Loucy (cell line): ENCODE results near the gene RACK1.

Experiments
- H2AFZ ChIP-seq: fragments of 200-600 bp; sonication (generic); 2 replicates; pipeline ENCODE4 v1.6.0; 2016; ENCODE audit warnings: antibody characterized with exemption, mild to moderate bottlenecking, low read length, moderate library complexity
- H3F3A ChIP-seq: fragments of 200-600 bp; 2 replicates; pipeline ENCODE4 v1.6.0; 2016; ENCODE audit warnings: antibody characterized with exemption, low read depth, mild to moderate bottlenecking
- H3K27me3 ChIP-seq: fragments of 200-600 bp; sonication (generic); 2 replicates; pipeline ENCODE4 v1.6.1; 2014; ENCODE audit warnings: low read length, mild to moderate bottlenecking; ENCODE audit not compliant: insufficient read depth, poor library complexity, severe bottlenecking
- H3K36me3 ChIP-seq: fragments of 200-600 bp; sonication (generic); 2 replicates; pipeline ENCODE4 v1.6.1; 2016; ENCODE audit warnings: low read length; ENCODE audit not compliant: insufficient read depth
- H3K4me1 ChIP-seq: fragments of 200-600 bp; sonication (generic); 2 replicates; pipeline ENCODE4 v1.5.1; 2014; ENCODE audit warnings: low read length, mild to moderate bottlenecking; ENCODE audit not compliant: insufficient read depth, poor library complexity, severe bottlenecking
- H3K4me2 ChIP-seq: fragments of 200-600 bp; sonication (generic); 2 replicates; pipeline ENCODE4 v1.6.0; 2014; ENCODE audit warnings: antibody characterized with exemption, low read length, low read depth, mild to moderate bottlenecking; ENCODE audit not compliant: poor library complexity, severe bottlenecking
- H3K4me3 ChIP-seq: fragments of 200-600 bp; sonication (generic); 2 replicates; pipeline ENCODE4 v1.5.1; 2014; ENCODE audit warnings: low read length, mild to moderate bottlenecking, mixed read lengths; ENCODE audit not compliant: poor library complexity, severe bottlenecking
- H3K79me2 ChIP-seq: fragments of 200-600 bp; sonication (generic); 2 replicates; pipeline ENCODE4 v1.6.1; 2014; ENCODE audit warnings: low read length; ENCODE audit not compliant: insufficient read depth
- H3K9ac ChIP-seq: fragments of 200-600 bp; sonication (generic); 2 replicates; pipeline ENCODE4 v1.6.0; 2014; ENCODE audit warnings: mild to moderate bottlenecking, low read depth, low read length, moderate library complexity; ENCODE audit not compliant: poor library complexity, severe bottlenecking
- H3K9me2 ChIP-seq: fragments of 200-600 bp; sonication (generic); replicated peaks from 2 replicates; pipeline ENCODE4 v1.6.1; 2016; ENCODE audit warnings: low read depth, low read length, mixed read lengths
- H3K9me3 ChIP-seq: fragments of 200-600 bp; sonication (generic); 2 replicates; pipeline ENCODE4 v1.6.1; 2014; ENCODE audit warnings: mild to moderate bottlenecking, antibody characterized with exemption, low read length, low read depth; ENCODE audit not compliant: insufficient read depth
- H4K20me1 ChIP-seq: fragments of 200-600 bp; sonication (generic); 2 replicates; pipeline ENCODE4 v1.6.0; 2014; ENCODE audit warnings: antibody characterized with exemption, low read length, mild to moderate bottlenecking; ENCODE audit not compliant: insufficient read depth, poor library complexity, severe bottlenecking
- EZH2phosphoT487 ChIP-seq: fragments of 200-600 bp; IDR thresholded peaks from 2 replicates; pipeline ENCODE4 v1.6.1; 2018; ENCODE audit warnings: antibody characterized with exemption, mild to moderate bottlenecking, moderate library complexity, borderline replicate concordance
- TF ChIP-seq, protein P1 (sequence below): fragments of 200-600 bp; sonication (generic); conservative IDR thresholded peaks from 2 replicates; pipeline ENCODE4 v1.5.1; 2014; ENCODE audit warnings: mild to moderate bottlenecking, antibody characterized with exemption, low read length

RACK1 gene

DNA sequence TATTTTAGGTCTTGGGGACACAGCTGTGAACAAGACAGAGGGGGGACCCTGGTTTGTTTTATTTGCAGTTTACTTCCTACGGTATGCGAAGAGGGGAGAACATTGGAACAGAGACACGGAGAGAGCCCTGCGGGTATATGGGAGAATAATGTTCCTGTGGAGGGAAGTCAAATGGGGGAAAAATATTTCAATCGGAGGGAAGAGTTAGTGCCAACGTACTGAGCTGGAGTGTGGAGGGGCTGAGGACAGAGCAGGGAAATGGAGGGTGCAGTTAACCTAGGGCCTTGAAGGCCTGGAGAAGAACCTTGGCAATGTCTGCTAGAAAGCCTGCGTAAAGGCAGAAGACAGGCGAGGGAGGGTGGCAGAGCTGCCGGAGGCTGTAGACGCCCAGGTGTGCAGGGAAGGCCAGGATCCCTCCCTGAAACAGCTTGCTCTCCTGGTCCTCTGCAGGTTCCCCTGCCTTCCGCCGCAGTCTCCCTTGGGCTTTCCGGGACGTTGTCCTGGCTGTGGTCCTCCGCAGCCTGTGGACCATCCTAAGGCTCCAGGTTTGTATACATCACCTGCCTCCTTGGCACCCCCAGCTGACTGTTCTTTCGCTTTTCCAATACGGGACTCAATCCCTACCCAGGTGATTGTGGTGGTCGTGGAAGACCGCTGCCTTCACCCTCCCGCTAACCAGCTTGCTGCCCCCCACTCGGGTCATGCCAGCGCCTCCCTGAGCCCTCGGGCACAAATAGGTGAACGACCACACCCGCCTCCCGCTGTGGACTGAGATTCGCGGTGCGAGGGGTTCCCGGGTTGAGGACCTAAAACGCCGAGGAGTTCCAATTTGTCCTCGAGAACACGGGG lies 1.9 kb upstream of the RACK1 start:
- Histone ChIP-seq H3K9me3 (no peaks in the 10 kb centered on the region), H2AFZ (peak overlapping the region; percentile 90), H3K4me3 (peak overlapping the region; percentile 77), H3K4me2 (peak overlapping the region; percentile 86), H4K20me1 (peaks cover 35% of the 10 kb centered on the region), H3K36me3 (peaks cover 7% of the 10 kb centered on the region; the same call in 1 of the 2 replicates), H3K4me1 (peaks cover 13% of the 10 kb centered on the region), H3K9ac (peak overlapping the region; percentile 98), H3F3A (peaks cover 3% of the 10 kb centered on the region; the same call in 1 of the 2 replicates), H3K9me2 (no peaks in the 10 kb centered on the region), H3K27me3 (peaks cover 5% of the 10 kb centered on the region), H3K79me2 (peaks cover 84% of the 10 kb centered on the region)
- TF ChIP-seq, protein P1, sequence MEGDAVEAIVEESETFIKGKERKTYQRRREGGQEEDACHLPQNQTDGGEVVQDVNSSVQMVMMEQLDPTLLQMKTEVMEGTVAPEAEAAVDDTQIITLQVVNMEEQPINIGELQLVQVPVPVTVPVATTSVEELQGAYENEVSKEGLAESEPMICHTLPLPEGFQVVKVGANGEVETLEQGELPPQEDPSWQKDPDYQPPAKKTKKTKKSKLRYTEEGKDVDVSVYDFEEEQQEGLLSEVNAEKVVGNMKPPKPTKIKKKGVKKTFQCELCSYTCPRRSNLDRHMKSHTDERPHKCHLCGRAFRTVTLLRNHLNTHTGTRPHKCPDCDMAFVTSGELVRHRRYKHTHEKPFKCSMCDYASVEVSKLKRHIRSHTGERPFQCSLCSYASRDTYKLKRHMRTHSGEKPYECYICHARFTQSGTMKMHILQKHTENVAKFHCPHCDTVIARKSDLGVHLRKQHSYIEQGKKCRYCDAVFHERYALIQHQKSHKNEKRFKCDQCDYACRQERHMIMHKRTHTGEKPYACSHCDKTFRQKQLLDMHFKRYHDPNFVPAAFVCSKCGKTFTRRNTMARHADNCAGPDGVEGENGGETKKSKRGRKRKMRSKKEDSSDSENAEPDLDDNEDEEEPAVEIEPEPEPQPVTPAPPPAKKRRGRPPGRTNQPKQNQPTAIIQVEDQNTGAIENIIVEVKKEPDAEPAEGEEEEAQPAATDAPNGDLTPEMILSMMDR = no peak
- TF ChIP-seq EZH2phosphoT487 = no peak

DNA sequence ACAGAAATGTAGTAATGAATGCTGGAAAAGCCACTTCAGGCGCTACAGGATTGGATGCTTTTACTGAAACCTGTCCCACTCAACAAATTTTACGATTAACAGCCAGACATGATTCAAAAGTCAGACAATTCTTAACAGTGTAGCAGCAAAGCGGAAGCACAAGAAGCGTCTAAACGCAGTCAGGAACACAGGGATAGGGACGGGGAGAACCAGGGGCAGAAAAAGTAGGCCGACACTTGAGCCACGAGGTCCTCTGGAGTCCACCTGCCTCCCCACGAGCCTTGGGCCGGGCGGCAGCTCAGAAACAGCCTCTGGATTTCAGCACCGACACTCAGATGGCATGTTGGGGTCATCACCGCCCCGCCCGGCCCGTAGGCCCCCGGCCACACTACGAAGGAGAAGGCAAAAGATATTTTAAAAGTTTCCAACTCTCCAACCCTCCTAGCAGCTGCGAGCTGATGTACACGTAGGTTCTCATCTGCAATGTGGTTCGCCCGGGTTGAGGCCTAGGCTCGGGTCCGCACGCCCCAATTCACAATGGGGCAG lies 615 bp downstream of the RACK1 start:
- H4K20me1 ChIP-seq = peaks cover 58% of the 10 kb centered on the region

DNA sequence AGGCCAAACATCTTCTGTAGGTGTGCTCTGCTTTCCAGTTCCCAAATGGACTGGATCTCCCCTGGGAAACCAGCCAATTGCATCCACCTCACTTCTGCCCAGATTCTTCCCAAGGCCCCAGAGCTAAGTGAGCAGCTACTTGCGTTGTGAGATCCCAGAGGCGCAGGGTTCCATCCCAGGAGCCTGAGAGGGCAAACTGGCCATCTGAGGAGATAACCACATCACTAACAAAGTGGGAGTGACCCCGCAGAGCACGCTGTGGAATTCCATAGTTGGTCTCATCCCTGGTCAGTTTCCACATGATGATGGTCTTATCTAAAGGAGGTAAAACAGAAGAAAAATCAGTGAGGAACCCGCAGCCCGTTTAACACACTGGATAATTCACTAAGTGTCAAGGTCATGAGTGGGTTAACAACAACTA lies 1.7 kb downstream of the RACK1 start:
- Histone ChIP-seq H3K9me2 (no peaks in the 10 kb centered on the region), H3K9ac (peak overlapping the region; percentile 98), H3F3A (peaks cover 3% of the 10 kb centered on the region; the same call in 1 of the 2 replicates), H3K36me3 (peaks cover 33% of the 10 kb centered on the region; the same call in 1 of the 2 replicates), H2AFZ (no peak overlapping the region), H4K20me1 (peaks cover 63% of the 10 kb centered on the region), H3K4me2 (peak overlapping the region; percentile 99), H3K27me3 (peaks cover 5% of the 10 kb centered on the region), H3K4me1 (peaks cover 17% of the 10 kb centered on the region), H3K9me3 (no peaks in the 10 kb centered on the region), H3K79me2 (peaks cover 88% of the 10 kb centered on the region), H3K4me3 (peak overlapping the region; percentile 77)
- TF ChIP-seq, protein P1 = no peak
- no peak for TF ChIP-seq EZH2phosphoT487

More for the DNA sequence above, 615 bp downstream of the RACK1 start:
- peak overlapping the region; percentile 98 for H3K9ac ChIP-seq
- H3K9me3 ChIP-seq = no peaks in the 10 kb centered on the region
- H2AFZ ChIP-seq = no peak overlapping the region
- TF ChIP-seq, protein P1 = no peak
- no peak for TF ChIP-seq EZH2phosphoT487
- H3K36me3 ChIP-seq = peaks cover 23% of the 10 kb centered on the region; the same call in 1 of the 2 replicates
- peaks cover 3% of the 10 kb centered on the region; the same call in 1 of the 2 replicates for H3F3A ChIP-seq
- H3K4me3 ChIP-seq = peak overlapping the region; percentile 77
- H3K79me2 ChIP-seq = peaks cover 87% of the 10 kb centered on the region
- peak overlapping the region; percentile 99 for H3K4me2 ChIP-seq
- peaks cover 5% of the 10 kb centered on the region for H3K27me3 ChIP-seq
- H3K9me2 ChIP-seq = no peaks in the 10 kb centered on the region
- peaks cover 19% of the 10 kb centered on the region for H3K4me1 ChIP-seq
